ENCODE results near the gene AIFM3.
A peak's percentile ranks its signal among the peaks of the same experiment; 100 is the strongest.

Gene AIFM3

GRCh38 chr22:20976291-20976877, 9.3 kb downstream of the AIFM3 start:
- no peak for DNase-seq

GRCh38 chr22:20977019-20977418, 10.0 kb downstream of the AIFM3 start:
- DNase-seq = no peak

- DNase-seq = no peak
Observed at GRCh38 chr22:20977516-20978170, 10.6 kb downstream of the AIFM3 start.

- DNase-seq = no peak
Observed at GRCh38 chr22:20978419-20978818, 11.4 kb downstream of the AIFM3 start.

GRCh38 chr22:20979243-20979809, 12.3 kb downstream of the AIFM3 start:
- peak; percentile 64 to 76 for DNase-seq

GRCh38 chr22:20979940-20980453, 12.9 kb downstream of the AIFM3 start:
- DNase-seq = no peak

GRCh38 chr22:20980523-20980922, 13.5 kb downstream of the AIFM3 start:
- no peak for DNase-seq

- DNase-seq = no peak
Observed at GRCh38 chr22:20980938-20981722, 14.1 kb downstream of the AIFM3 start.

GRCh38 chr22:20981787-20982562, 14.9 kb downstream of the AIFM3 start, which contains the start of gene LZTR1:
TSS of gene LZTR1 (plus strand) at chr22:20982297. CDS start at chr22:20982372, 75 bp downstream.
- DNase-seq = peak; percentile 75 to 80

- DNase-seq = no peak
Observed at GRCh38 chr22:20982563-20982882, 15.5 kb downstream of the AIFM3 start.

- DNase-seq = no peak
Observed at GRCh38 chr22:20983081-20983771, 16.2 kb downstream of the AIFM3 start.

- DNase-seq = no peak
Observed at GRCh38 chr22:20985720-20986119, 18.7 kb downstream of the AIFM3 start.

GRCh38 chr22:20986365-20986764, 19.3 kb downstream of the AIFM3 start:
- no peak for DNase-seq

- no peak for DNase-seq
Observed at GRCh38 chr22:20987375-20987774, 20.3 kb downstream of the AIFM3 start.

- DNase-seq = no peak
Observed at GRCh38 chr22:20988573-20989322, 21.7 kb downstream of the AIFM3 start.

- DNase-seq = no peak
Observed at GRCh38 chr22:20989323-20990138, 22.5 kb downstream of the AIFM3 start.

GRCh38 chr22:20990184-20991180, 23.4 kb downstream of the AIFM3 start:
- no peak for DNase-seq

GRCh38 chr22:20991252-20992055, 24.4 kb downstream of the AIFM3 start:
- DNase-seq = no peak

Measured in stimulated activated CD4-positive, alpha-beta T cell treated with anti-CD3 and anti-CD28 coated beads, Interleukin-2, amount 100 ng/mL, for 24 hours (primary cell).